Kidney glomerular epithelial cell (primary cell): Measurements from ENCODE around the gene DHRS7C.

ENCODE experiments used
- DNase-seq: peaks from one replicate; lab custom pipeline; 2025; lab: John Stamatoyannopoulos, UW

The DHRS7C gene

GRCh38 chr17:9790889-9791876 lies at the start of gene DHRS7C:
TSS of gene DHRS7C (minus strand) at chr17:9791592. CDS start at chr17:9791284, 308 bp downstream.
- DNase-seq = no peak

- peak; percentile 16 for DNase-seq
Observed at GRCh38 chr17:9839433-9839832, 48.0 kb upstream of the DHRS7C start.

GRCh38 chr17:9837551-9838471 lies 46.4 kb upstream of the DHRS7C start:
- DNase-seq = peak; percentile 1

GRCh38 chr17:9833922-9834321 lies 42.5 kb upstream of the DHRS7C start:
- no peak for DNase-seq

GRCh38 chr17:9830711-9831110 lies 39.3 kb upstream of the DHRS7C start:
- DNase-seq = no peak

GRCh38 chr17:9829343-9829742 lies 38.0 kb upstream of the DHRS7C start:
- DNase-seq = no peak

GRCh38 chr17:9828296-9829295 lies 37.2 kb upstream of the DHRS7C start:
- DNase-seq = no peak

GRCh38 chr17:9825641-9826150 lies 34.3 kb upstream of the DHRS7C start, which contains the start of gene GLP2R:
TSS of gene GLP2R (plus strand) at chr17:9825924. CDS start at chr17:9826064, 140 bp downstream.
- DNase-seq = no peak

GRCh38 chr17:9824797-9825338 lies 33.5 kb upstream of the DHRS7C start:
- no peak for DNase-seq

- no peak for DNase-seq
Observed at GRCh38 chr17:9824094-9824493, 32.7 kb upstream of the DHRS7C start.

- no peak for DNase-seq
Observed at GRCh38 chr17:9821921-9822320, 30.5 kb upstream of the DHRS7C start, which contains the start of gene GSG1L2. TSS of gene GSG1L2 (minus strand) at chr17:9822079. CDS start at chr17:9822071, 8 bp downstream.

- DNase-seq = no peak
Observed at GRCh38 chr17:9820448-9820847, 29.1 kb upstream of the DHRS7C start.

GRCh38 chr17:9818760-9819159 lies 27.4 kb upstream of the DHRS7C start:
- DNase-seq = no peak

- DNase-seq = peak; percentile 31
Observed at GRCh38 chr17:9817086-9817485, 25.7 kb upstream of the DHRS7C start.

- DNase-seq = no peak
Observed at GRCh38 chr17:9816472-9816871, 25.1 kb upstream of the DHRS7C start.

GRCh38 chr17:9814337-9814945 lies 23.0 kb upstream of the DHRS7C start:
- DNase-seq = no peak

- no peak for DNase-seq
Observed at GRCh38 chr17:9813166-9813565, 21.8 kb upstream of the DHRS7C start.

- no peak for DNase-seq
Observed at GRCh38 chr17:9811537-9811936, 20.1 kb upstream of the DHRS7C start.

GRCh38 chr17:9811086-9811485 lies 19.7 kb upstream of the DHRS7C start:
- DNase-seq = no peak
